ENCODE results near the gene KYAT1. TPM values are rescaled to one million over a fixed set of nuclear protein-coding genes. Genes with fewer than 3 reads are reported as not detected.
A peak's percentile ranks its signal among the peaks of the same experiment; 100 is the strongest.

Gene KYAT1
- total RNA-seq, 1 experiment from 2014 or later: 34.1 TPM

DNA sequence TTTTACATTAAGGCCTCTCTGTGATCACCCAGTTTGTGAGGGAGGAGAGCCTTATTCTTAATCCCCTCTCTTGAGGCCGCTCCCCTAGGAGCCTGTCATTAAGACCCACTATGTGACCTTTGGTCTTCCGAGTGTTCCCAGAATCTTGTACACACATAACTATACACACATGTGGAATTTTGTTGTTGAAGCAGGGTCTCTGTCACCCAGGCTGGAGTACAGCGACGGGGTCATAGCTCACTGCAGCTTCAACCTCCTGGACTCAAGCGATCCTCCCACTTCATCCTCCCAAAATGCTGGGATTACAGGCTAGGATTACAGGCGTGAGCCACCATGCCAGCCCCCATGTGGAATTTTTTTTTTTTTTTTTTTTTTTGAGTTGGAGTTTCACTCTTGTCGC lies 24.2 kb upstream of the KYAT1 start:
- Mint-ChIP-seq H3K9me3 (no peaks in the 10 kb centered on the region), H3K36me3 (peaks cover 31% of the 10 kb centered on the region), H3K4me1 (peaks cover under 1% of the 10 kb centered on the region), H3K27me3 (ENCODE audit: low read depth) (no peaks in the 10 kb centered on the region; the same call in 1 of the 2 replicates), H3K4me3 (no peak overlapping the region), H3K27ac (peak overlapping the region; percentile 74; the same call in 1 of the 2 replicates)
- ChIA-PET POLR2A (interaction anchor here (0.7 kb wide), 1 partner anchor 202 kb away, joined by 3 read pairs; no protein-coding TSS in a partner anchor), CTCF (interaction anchor here (0.6 to 1.0 kb wide), 2 partner anchors 26 kb away, joined by 3 read pairs; no protein-coding TSS in a partner anchor)
- TF ChIP-seq ETV6 (CRISPR knock-in tag; IDR thresholded peaks at IDR 0.05): no peak
- no peak for TF ChIP-seq GABPB1 (CRISPR knock-in tag; IDR thresholded peaks at IDR 0.05)
- no peak for TF ChIP-seq MYBL2 (CRISPR knock-in tag; IDR thresholded peaks at IDR 0.05)
- TF ChIP-seq, protein P1, sequence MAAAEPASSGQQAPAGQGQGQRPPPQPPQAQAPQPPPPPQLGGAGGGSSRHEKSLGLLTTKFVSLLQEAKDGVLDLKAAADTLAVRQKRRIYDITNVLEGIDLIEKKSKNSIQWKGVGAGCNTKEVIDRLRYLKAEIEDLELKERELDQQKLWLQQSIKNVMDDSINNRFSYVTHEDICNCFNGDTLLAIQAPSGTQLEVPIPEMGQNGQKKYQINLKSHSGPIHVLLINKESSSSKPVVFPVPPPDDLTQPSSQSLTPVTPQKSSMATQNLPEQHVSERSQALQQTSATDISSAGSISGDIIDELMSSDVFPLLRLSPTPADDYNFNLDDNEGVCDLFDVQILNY (CRISPR knock-in tag; IDR thresholded peaks at IDR 0.05): no peak
- DNase-seq (ENCODE audit: low spot score): no peak
- no peak for ATAC-seq

DNA sequence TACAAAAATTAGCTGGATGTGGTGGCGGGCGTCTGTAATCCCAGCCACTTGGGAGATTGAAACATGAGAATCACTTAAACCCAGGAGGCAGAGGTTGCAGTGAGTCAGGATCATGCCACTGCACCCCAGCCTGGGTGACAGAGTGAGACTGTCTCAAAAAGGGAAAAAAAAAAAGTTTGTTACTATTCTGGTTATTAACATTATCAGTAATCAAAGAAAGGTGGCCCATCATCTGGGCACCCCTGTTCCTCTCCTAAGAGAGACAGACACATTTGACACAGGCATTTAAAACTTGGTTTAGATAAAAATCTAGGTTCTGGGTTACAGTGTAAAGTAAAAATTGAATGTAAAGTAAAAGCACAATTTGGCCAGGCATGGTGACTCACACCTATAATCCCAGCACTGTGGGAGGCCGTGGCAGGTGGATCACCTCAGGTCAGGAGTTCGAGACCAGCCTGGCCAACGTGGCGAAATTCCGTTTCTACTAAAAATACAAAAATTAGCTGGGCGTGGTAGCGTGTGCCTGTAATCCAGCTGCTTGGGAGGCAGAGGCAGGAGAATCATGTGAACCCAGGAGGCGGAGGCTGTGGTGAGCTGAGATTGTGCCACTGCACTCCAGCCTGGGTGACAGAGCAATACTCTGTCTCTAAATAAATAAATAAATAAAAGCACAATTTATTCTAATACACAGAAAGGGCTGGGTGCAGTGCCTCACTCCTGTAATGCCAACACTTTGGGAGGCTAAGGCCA lies 22.3 kb upstream of the KYAT1 start:
- Mint-ChIP-seq H3K27ac (no peak overlapping the region), H3K4me3 (no peak overlapping the region), H3K4me1 (peaks cover 5% of the 10 kb centered on the region), H3K36me3 (peaks cover 24% of the 10 kb centered on the region), H3K9me3 (no peaks in the 10 kb centered on the region), H3K27me3 (ENCODE audit: low read depth) (no peaks in the 10 kb centered on the region)
- POLR2A ChIA-PET: interaction anchor here (0.7 kb wide), 2 partner anchors 342 to 1689 kb away, joined by 3 to 5 read pairs; no protein-coding TSS in a partner anchor
- TF ChIP-seq ZNF232 (CRISPR knock-in tag; IDR thresholded peaks at IDR 0.05) (no peak), ATF6 (CRISPR knock-in tag; IDR thresholded peaks at IDR 0.05) (no peak), GTF2I (CRISPR knock-in tag; conservative IDR thresholded peaks at IDR 0.05) (no peak), ATF1 (CRISPR knock-in tag; IDR thresholded peaks at IDR 0.05) (no peak), FOXK1 (CRISPR knock-in tag; IDR thresholded peaks at IDR 0.05) (no peak), CREB1 (CRISPR knock-in tag; IDR thresholded peaks at IDR 0.05) (no peak), FOXP1 (CRISPR knock-in tag; IDR thresholded peaks at IDR 0.05; ENCODE audit: borderline replicate concordance) (no peak), EMX1 (CRISPR knock-in tag; IDR thresholded peaks at IDR 0.05) (no peak), PRRX2 (CRISPR knock-in tag; IDR thresholded peaks at IDR 0.05) (no peak), NR1H2 (CRISPR knock-in tag; IDR thresholded peaks at IDR 0.05) (no peak), NFATC4 (CRISPR knock-in tag; IDR thresholded peaks at IDR 0.05) (no peak)
- CTCF ChIA-PET: no interaction called here
- DNase-seq (ENCODE audit: low spot score) (no peak), ATAC-seq (no peak)

GRCh38 chr9:128903079-128903461 lies 21.3 kb upstream of the KYAT1 start:
- peaks cover 10% of the 10 kb centered on the region for H3K4me1 Mint-ChIP-seq
- TF ChIP-seq TEAD1 (CRISPR knock-in tag; IDR thresholded peaks at IDR 0.05) (no peak), NR2C2 (CRISPR knock-in tag; IDR thresholded peaks at IDR 0.05) (no peak), SMAD3 (CRISPR knock-in tag; IDR thresholded peaks at IDR 0.05; ENCODE audit: borderline replicate concordance) (no peak), TCF7 (CRISPR knock-in tag; IDR thresholded peaks at IDR 0.05; ENCODE audit: low read depth) (no peak), SP1 (CRISPR knock-in tag; conservative IDR thresholded peaks at IDR 0.05) (no peak), NR3C1 (CRISPR knock-in tag; conservative IDR thresholded peaks at IDR 0.05; ENCODE audit: low read depth) (no peak), NFATC4 (CRISPR knock-in tag; IDR thresholded peaks at IDR 0.05) (no peak), ZNF396 (CRISPR knock-in tag; IDR thresholded peaks at IDR 0.05; ENCODE audit: borderline replicate concordance) (no peak), ELF4 (CRISPR knock-in tag; IDR thresholded peaks at IDR 0.05; ENCODE audit: low read depth) (no peak), ZNF232 (CRISPR knock-in tag; IDR thresholded peaks at IDR 0.05) (no peak), ATF1 (CRISPR knock-in tag; IDR thresholded peaks at IDR 0.05) (no peak), ATF2 (CRISPR knock-in tag; IDR thresholded peaks at IDR 0.05; ENCODE audit: borderline replicate concordance, low read depth) (no peak), HMGA2 (CRISPR knock-in tag; IDR thresholded peaks at IDR 0.05) (no peak), ZNF416 (CRISPR knock-in tag; IDR thresholded peaks at IDR 0.05) (no peak), GRHL2 (CRISPR knock-in tag; IDR thresholded peaks at IDR 0.05; ENCODE audit: insufficient replicate concordance, severe bottlenecking) (no peak), KAT7 (CRISPR knock-in tag; IDR thresholded peaks at IDR 0.05; ENCODE audit: borderline replicate concordance) (no peak)
- TF ChIP-seq, protein P2, sequence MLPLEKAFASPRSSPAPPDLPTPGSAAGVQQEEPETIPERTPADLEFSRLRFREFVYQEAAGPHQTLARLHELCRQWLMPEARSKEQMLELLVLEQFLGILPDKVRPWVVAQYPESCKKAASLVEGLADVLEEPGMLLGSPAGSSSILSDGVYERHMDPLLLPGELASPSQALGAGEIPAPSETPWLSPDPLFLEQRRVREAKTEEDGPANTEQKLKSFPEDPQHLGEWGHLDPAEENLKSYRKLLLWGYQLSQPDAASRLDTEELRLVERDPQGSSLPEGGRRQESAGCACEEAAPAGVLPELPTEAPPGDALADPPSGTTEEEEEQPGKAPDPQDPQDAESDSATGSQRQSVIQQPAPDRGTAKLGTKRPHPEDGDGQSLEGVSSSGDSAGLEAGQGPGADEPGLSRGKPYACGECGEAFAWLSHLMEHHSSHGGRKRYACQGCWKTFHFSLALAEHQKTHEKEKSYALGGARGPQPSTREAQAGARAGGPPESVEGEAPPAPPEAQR (CRISPR knock-in tag; IDR thresholded peaks at IDR 0.05): no peak

More at GRCh38 chr9:128903079-128903461, 21.3 kb upstream of the KYAT1 start:
- no peaks in the 10 kb centered on the region for H3K9me3 Mint-ChIP-seq
- no peak overlapping the region for H3K27ac Mint-ChIP-seq
- CTCF ChIA-PET: no interaction called here
- POLR2A ChIA-PET: interaction anchor here (0.7 kb wide), 2 partner anchors 343 to 1688 kb away, joined by 3 to 5 read pairs; no protein-coding TSS in a partner anchor
- no peaks in the 10 kb centered on the region for H3K27me3 Mint-ChIP-seq (ENCODE audit: low read depth)
- ATAC-seq: no peak
- H3K36me3 Mint-ChIP-seq: peaks cover 17% of the 10 kb centered on the region
- H3K4me3 Mint-ChIP-seq: no peak overlapping the region
- DNase-seq (ENCODE audit: low spot score): no peak
